HEK293 (cell line): Measurements from ENCODE around the gene MAPKAPK3.

ENCODE experiments used
- CTCF ChIA-PET: fragments of 350-600 bp; formaldehyde crosslinking; extraction: SDS; loops from one replicate; lab custom pipeline; 2021; ENCODE audit warnings: antibody characterized with exemption; lab: Yijun Ruan, JAX
- POLR2A ChIA-PET: fragments of 300-600 bp; formaldehyde crosslinking; extraction: SDS; loops from one replicate; lab custom pipeline; 2020; ENCODE audit warnings: antibody characterized with exemption, inconsistent platforms; lab: Yijun Ruan, JAX
- H3K27ac ChIP-seq: fragments of 200-500 bp; sonication (Bioruptor generic); 2 replicates; pipeline ENCODE4 v1.5.1; 2014; ENCODE audit warnings: low read depth, low read length, control low read depth, inconsistent platforms; ENCODE audit errors: extremely low read depth
- H3K36me3 ChIP-seq, 2 experiments: fragments of 200-500 bp in 1 of 2; sonication (Bioruptor generic) in 1 of 2; 1 replicate in 1 of 2; 2 replicates in 1 of 2; pipeline ENCODE4 v1.5.1; 2014 to 2017; ENCODE audit warnings: inconsistent platforms in 2 of 2, low read length in 2 of 2; ENCODE audit not compliant: control insufficient read depth in 2 of 2, insufficient read depth in 1 of 2
- H3K4me1 ChIP-seq: fragments of 200-500 bp; sonication (Bioruptor generic); 2 replicates; pipeline ENCODE4 v1.5.1; 2014; ENCODE audit warnings: mild to moderate bottlenecking, low read length, inconsistent platforms; ENCODE audit not compliant: control insufficient read depth, insufficient read depth
- H3K4me3 ChIP-seq: 2 replicates; pipeline ENCODE4 v1.5.1; 2011; ENCODE audit warnings: low read depth, mild to moderate bottlenecking, control low read depth, low read length, moderate library complexity
- H3K9me3 ChIP-seq: fragments of 200-500 bp; sonication (Bioruptor generic); 2 replicates; pipeline ENCODE4 v1.5.1; 2014; ENCODE audit warnings: low read depth, low read length, inconsistent platforms; ENCODE audit not compliant: control insufficient read depth, insufficient read depth
- GLI4 ChIP-seq: fragments of 450-650 bp; formaldehyde crosslinking; IDR thresholded peaks from 2 replicates; pipeline ENCODE4 v1.5.1; 2016; ENCODE audit warnings: missing biosample characterization, missing genetic modification characterization
- HOXD13 ChIP-seq: sonication (generic); formaldehyde crosslinking; IDR thresholded peaks from 2 replicates; pipeline ENCODE4 v1.8.0; 2022; ENCODE audit warnings: missing genetic modification reagents, borderline replicate concordance
- MEIS1 ChIP-seq: sonication (generic); formaldehyde crosslinking; IDR thresholded peaks from 2 replicates; pipeline ENCODE4 v1.8.1; 2022; ENCODE audit warnings: missing genetic modification reagents, mild to moderate bottlenecking, borderline replicate concordance
- PRDM6 ChIP-seq: fragments of 450-650 bp; formaldehyde crosslinking; IDR thresholded peaks from 2 replicates; pipeline ENCODE4 v1.5.1; 2017; ENCODE audit warnings: missing biosample characterization, missing genetic modification characterization
- ZFP37 ChIP-seq: fragments of 450-650 bp; formaldehyde crosslinking; IDR thresholded peaks from 2 replicates; pipeline ENCODE4 v1.5.1; 2016; ENCODE audit warnings: missing biosample characterization, missing genetic modification characterization
- ZNF133 ChIP-seq: fragments of 450-650 bp; formaldehyde crosslinking; IDR thresholded peaks from 2 replicates; pipeline ENCODE4 v1.5.1; 2016; ENCODE audit warnings: missing biosample characterization, missing genetic modification characterization
- ZNF18 ChIP-seq: fragments of 450-650 bp; formaldehyde crosslinking; IDR thresholded peaks from 2 replicates; pipeline ENCODE4 v1.5.1; 2016; ENCODE audit warnings: missing biosample characterization, missing genetic modification characterization
- ZNF19 ChIP-seq: fragments of 450-650 bp; formaldehyde crosslinking; IDR thresholded peaks from 2 replicates; pipeline ENCODE4; 2016; ENCODE audit warnings: missing biosample characterization, missing genetic modification characterization, low read depth
- ZNF223 ChIP-seq: fragments of 450-650 bp; formaldehyde crosslinking; IDR thresholded peaks from 2 replicates; pipeline ENCODE4 v1.5.1; 2016; ENCODE audit warnings: missing biosample characterization, missing genetic modification characterization
- ZNF24 ChIP-seq: fragments of 450-650 bp; formaldehyde crosslinking; IDR thresholded peaks from 2 replicates; pipeline ENCODE4 v1.5.1; 2016; ENCODE audit warnings: missing biosample characterization, missing genetic modification characterization
- ZNF274 ChIP-seq, 2 experiments: fragments of 200-500 bp in 1 of 2; fragments of 450-650 bp in 1 of 2; sonication (Bioruptor generic) in 1 of 2; formaldehyde crosslinking in 1 of 2; IDR thresholded peaks; 2 replicates each; pipeline versions ENCODE4 v1.5.1 to v1.6.1; 2014 to 2016; ENCODE audit warnings: borderline replicate concordance in 1 of 2, inconsistent platforms in 1 of 2, low read length in 1 of 2, missing biosample characterization in 1 of 2, missing genetic modification characterization in 1 of 2
- ZNF404 ChIP-seq: fragments of 450-650 bp; formaldehyde crosslinking; IDR thresholded peaks from 2 replicates; pipeline ENCODE4 v1.5.1; 2017; ENCODE audit warnings: missing biosample characterization, missing genetic modification characterization
- ZNF473 ChIP-seq: fragments of 450-650 bp; formaldehyde crosslinking; IDR thresholded peaks from 2 replicates; pipeline ENCODE4 v1.5.1; 2017; ENCODE audit warnings: missing biosample characterization, missing genetic modification characterization
- ZNF530 ChIP-seq: fragments of 450-650 bp; formaldehyde crosslinking; IDR thresholded peaks from 2 replicates; pipeline ENCODE4 v1.5.1; 2016; ENCODE audit warnings: low read depth, missing biosample characterization, missing genetic modification characterization
- ZNF626 ChIP-seq: fragments of 450-650 bp; sonication (Bioruptor Pico); formaldehyde crosslinking; IDR thresholded peaks from 2 replicates; pipeline ENCODE4 v1.5.1; 2018; ENCODE audit warnings: missing biosample characterization, missing genetic modification characterization, inconsistent platforms
- ZNF629 ChIP-seq: fragments of 450-650 bp; formaldehyde crosslinking; IDR thresholded peaks from 2 replicates; pipeline ENCODE4 v1.5.1; 2017; ENCODE audit warnings: missing biosample characterization, missing genetic modification characterization
- ZNF670 ChIP-seq: fragments of 450-650 bp; formaldehyde crosslinking; IDR thresholded peaks from 2 replicates; pipeline ENCODE4 v1.5.1; 2016; ENCODE audit warnings: missing biosample characterization, missing genetic modification characterization, low read depth
- TF ChIP-seq, protein P1 (sequence below): fragments of 450-650 bp; formaldehyde crosslinking; IDR thresholded peaks from 2 replicates; pipeline ENCODE4 v1.5.1; 2016; ENCODE audit warnings: missing biosample characterization, missing genetic modification characterization
- TF ChIP-seq, protein P2 (sequence below): fragments of 450-650 bp; formaldehyde crosslinking; IDR thresholded peaks from 2 replicates; pipeline ENCODE4 v1.5.1; 2016; ENCODE audit warnings: missing biosample characterization, missing genetic modification characterization
- TF ChIP-seq, protein P3 (sequence below): fragments of 450-650 bp; formaldehyde crosslinking; IDR thresholded peaks from 2 replicates; pipeline ENCODE4 v1.5.1; 2016; ENCODE audit warnings: missing biosample characterization, missing genetic modification characterization, low read depth
- TF ChIP-seq, protein P4 (sequence below): fragments of 450-650 bp; formaldehyde crosslinking; IDR thresholded peaks from 2 replicates; pipeline ENCODE4 v1.5.1; 2016; ENCODE audit warnings: missing biosample characterization, missing genetic modification characterization

MAPKAPK3 gene

DNA sequence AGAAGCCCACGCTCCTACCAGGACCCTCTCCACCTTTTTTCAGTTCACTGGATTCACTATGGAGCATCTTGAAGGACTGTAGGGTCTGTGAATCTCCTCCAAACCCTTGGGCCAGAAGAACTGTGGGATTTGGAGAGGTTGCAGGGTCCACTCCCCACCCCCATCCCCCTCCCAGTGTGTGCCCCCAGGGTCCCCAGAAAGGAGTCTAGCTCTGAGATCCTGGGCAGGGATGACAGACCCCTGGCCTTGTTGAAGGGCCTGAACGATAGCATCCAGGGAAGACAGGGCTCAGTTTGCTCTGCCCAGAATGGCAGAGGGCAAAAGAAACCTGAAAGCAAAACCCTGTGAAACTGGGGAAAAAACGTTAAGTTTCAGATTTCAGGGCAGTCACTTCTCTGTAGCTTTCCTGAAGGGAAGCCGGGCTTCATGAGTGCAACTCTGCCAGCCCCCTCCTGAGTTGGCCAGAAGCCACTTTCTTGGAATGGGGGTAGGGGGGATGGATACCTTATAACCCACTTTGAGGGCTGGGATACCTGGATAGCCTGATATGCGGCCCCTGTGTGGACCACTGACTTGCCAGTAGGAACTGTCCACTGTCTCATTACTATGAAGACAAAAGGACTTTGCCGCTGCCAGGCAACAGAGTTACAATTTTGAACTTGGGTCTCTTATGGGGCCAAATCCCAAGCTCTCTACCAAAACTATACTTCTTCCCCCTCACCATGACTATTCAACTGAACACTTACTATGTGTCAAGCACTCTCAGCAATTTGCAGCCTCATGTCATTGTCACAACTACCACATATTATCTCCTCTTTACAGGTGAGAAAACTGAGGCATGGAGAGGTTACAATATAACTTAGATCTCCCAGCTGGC is 3.7 kb upstream of the MAPKAPK3 start:
- ChIA-PET POLR2A (interaction anchor here (1.7 kb wide), 1 partner anchor 44 kb away, joined by 25 read pairs; the partner anchor contains the start of gene HEMK1), CTCF (interaction anchor here (0.7 to 6.2 kb wide), 21 partner anchors 11 to 886 kb away, joined by 3 to 139 read pairs (median 4); partner anchors contain the start of genes DCAF1 and HEMK1)
- H3K4me3 ChIP-seq = no peak overlapping the region
- H3K36me3 ChIP-seq = no peaks in the 10 kb centered on the region
- TF ChIP-seq ZNF18 (tag by site-specific recombination) = no peak
- TF ChIP-seq ZNF473 = no peak
- no peak for TF ChIP-seq ZNF404 (tag by site-specific recombination)
- no peak for TF ChIP-seq ZNF19 (tag by site-specific recombination)
- TF ChIP-seq ZNF223 (tag by site-specific recombination) = no peak
- TF ChIP-seq ZNF133 (tag by site-specific recombination) = no peak
- no peak for TF ChIP-seq GLI4 (tag by site-specific recombination)
- H3K27ac ChIP-seq = no peak overlapping the region
- 0 out of 2 replicates have a peak, but pooled peaks cover 5% of the 10 kb centered on the region for H3K4me1 ChIP-seq
- H3K9me3 ChIP-seq = no peaks in the 10 kb centered on the region

- CTCF ChIA-PET = interaction anchor here (0.6 to 6.2 kb wide), 32 partner anchors 13 to 795 kb away, joined by 3 to 139 read pairs (median 4); partner anchors contain the start of genes CYB561D2, HEMK1 and NPRL2
- Histone ChIP-seq H3K9me3 (no peaks in the 10 kb centered on the region), H3K36me3 (peaks cover 0 to 3% of the 10 kb centered on the region in 2 experiments; a peak in 1 of 3 replicates), H3K4me3 (no peak overlapping the region), H3K4me1 (0 out of 2 replicates have a peak, but pooled peaks cover 5% of the 10 kb centered on the region), H3K27ac (no peak overlapping the region)
- POLR2A ChIA-PET = interaction anchor here (2.5 kb wide), 1 partner anchor 770 kb away, joined by 9 read pairs; the partner anchor contains the start of gene MANF
- no peak for TF ChIP-seq ZNF274 (IDR thresholded peaks at IDR 0.05; ENCODE audit: low read length)
- no peak for TF ChIP-seq ZNF274 (tag by site-specific recombination; IDR thresholded peaks at IDR 0.05; ENCODE audit: borderline replicate concordance)
- TF ChIP-seq ZNF530 (tag by site-specific recombination) = no peak
- TF ChIP-seq, protein P1, sequence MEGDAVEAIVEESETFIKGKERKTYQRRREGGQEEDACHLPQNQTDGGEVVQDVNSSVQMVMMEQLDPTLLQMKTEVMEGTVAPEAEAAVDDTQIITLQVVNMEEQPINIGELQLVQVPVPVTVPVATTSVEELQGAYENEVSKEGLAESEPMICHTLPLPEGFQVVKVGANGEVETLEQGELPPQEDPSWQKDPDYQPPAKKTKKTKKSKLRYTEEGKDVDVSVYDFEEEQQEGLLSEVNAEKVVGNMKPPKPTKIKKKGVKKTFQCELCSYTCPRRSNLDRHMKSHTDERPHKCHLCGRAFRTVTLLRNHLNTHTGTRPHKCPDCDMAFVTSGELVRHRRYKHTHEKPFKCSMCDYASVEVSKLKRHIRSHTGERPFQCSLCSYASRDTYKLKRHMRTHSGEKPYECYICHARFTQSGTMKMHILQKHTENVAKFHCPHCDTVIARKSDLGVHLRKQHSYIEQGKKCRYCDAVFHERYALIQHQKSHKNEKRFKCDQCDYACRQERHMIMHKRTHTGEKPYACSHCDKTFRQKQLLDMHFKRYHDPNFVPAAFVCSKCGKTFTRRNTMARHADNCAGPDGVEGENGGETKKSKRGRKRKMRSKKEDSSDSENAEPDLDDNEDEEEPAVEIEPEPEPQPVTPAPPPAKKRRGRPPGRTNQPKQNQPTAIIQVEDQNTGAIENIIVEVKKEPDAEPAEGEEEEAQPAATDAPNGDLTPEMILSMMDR (tag by site-specific recombination) = no peak
- TF ChIP-seq, protein P2, sequence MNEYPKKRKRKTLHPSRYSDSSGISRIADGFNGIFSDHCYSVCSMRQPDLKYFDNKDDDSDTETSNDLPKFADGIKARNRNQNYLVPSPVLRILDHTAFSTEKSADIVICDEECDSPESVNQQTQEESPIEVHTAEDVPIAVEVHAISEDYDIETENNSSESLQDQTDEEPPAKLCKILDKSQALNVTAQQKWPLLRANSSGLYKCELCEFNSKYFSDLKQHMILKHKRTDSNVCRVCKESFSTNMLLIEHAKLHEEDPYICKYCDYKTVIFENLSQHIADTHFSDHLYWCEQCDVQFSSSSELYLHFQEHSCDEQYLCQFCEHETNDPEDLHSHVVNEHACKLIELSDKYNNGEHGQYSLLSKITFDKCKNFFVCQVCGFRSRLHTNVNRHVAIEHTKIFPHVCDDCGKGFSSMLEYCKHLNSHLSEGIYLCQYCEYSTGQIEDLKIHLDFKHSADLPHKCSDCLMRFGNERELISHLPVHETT = no peak
- no peak for TF ChIP-seq HOXD13
- no peak for TF ChIP-seq ZNF24 (tag by site-specific recombination)
- TF ChIP-seq, protein P3, sequence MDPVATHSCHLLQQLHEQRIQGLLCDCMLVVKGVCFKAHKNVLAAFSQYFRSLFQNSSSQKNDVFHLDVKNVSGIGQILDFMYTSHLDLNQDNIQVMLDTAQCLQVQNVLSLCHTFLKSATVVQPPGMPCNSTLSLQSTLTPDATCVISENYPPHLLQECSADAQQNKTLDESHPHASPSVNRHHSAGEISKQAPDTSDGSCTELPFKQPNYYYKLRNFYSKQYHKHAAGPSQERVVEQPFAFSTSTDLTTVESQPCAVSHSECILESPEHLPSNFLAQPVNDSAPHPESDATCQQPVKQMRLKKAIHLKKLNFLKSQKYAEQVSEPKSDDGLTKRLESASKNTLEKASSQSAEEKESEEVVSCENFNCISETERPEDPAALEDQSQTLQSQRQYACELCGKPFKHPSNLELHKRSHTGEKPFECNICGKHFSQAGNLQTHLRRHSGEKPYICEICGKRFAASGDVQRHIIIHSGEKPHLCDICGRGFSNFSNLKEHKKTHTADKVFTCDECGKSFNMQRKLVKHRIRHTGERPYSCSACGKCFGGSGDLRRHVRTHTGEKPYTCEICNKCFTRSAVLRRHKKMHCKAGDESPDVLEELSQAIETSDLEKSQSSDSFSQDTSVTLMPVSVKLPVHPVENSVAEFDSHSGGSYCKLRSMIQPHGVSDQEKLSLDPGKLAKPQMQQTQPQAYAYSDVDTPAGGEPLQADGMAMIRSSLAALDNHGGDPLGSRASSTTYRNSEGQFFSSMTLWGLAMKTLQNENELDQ (tag by site-specific recombination) = no peak
- TF ChIP-seq ZNF670 (tag by site-specific recombination) = no peak
- no peak for TF ChIP-seq ZNF629 (tag by site-specific recombination)
- TF ChIP-seq, protein P4, sequence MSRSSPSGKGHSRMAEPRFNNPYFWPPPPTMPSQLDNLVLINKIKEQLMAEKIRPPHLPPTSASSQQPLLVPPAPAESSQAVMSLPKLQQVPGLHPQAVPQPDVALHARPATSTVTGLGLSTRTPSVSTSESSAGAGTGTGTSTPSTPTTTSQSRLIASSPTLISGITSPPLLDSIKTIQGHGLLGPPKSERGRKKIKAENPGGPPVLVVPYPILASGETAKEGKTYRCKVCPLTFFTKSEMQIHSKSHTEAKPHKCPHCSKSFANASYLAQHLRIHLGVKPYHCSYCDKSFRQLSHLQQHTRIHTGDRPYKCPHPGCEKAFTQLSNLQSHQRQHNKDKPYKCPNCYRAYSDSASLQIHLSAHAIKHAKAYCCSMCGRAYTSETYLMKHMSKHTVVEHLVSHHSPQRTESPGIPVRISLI = no peak
- TF ChIP-seq ZNF626 = no peak
- no peak for TF ChIP-seq PRDM6
- TF ChIP-seq ZFP37 (tag by site-specific recombination) = no peak
- TF ChIP-seq MEIS1 (CRISPR knock-in tag) = no peak
These were observed 1.8 kb upstream of the MAPKAPK3 start for GRCh38 chr3:50615190-50615589.
